ENCODE measurements around the gene HAUS1. TPM values are rescaled to one million over a fixed set of nuclear protein-coding genes. Genes with fewer than 3 reads are reported as not detected.

HAUS1 gene
- total and polyA plus RNA-seq, 2 of the 4 experiments (the other 2 are of a cell fraction): 25.3 to 33.4 TPM

- CTCF ChIA-PET: interaction anchor here (2.4 kb wide), 1 partner anchor 21 kb away, joined by 10 read pairs; a partner anchor contains a TSS
- peak overlapping the region; percentile 70 for H4K91ac ChIP-seq (ENCODE audit: insufficient read depth, low read depth, low read length)
- BruUV-seq (replicated peaks): no TSS peak
- ATAC-seq (ENCODE audit: low read depth) (peak; percentile 25), DNase-seq (no peak)
- H3K79me1 ChIP-seq (ENCODE audit: low read depth in 1 of 2, low read length in 2 of 2): no peaks in the 10 kb centered on the region
- H4K5ac ChIP-seq (ENCODE audit: low read depth, low read length): no peak overlapping the region
- peak overlapping the region in 1 of 2 experiments; percentile 36; a peak in 2 of 4 replicates for H4K8ac ChIP-seq (ENCODE audit: low read depth in 2 of 2, low read length in 2 of 2)
- no peak overlapping the region for H3K18ac ChIP-seq (ENCODE audit: low read depth, low read length)
- H2BK5ac ChIP-seq (ENCODE audit: low read depth, low read length, poor library complexity, severe bottlenecking): peak overlapping the region; percentile 67
- WGBS, 2 experiments (ENCODE audit: extremely low coverage in 2 of 2, insufficient read length in 1 of 2): no CpG with 5 or more reads among the region's 8 CpGs
- H2AK9ac ChIP-seq (replicated peaks; ENCODE audit: low read depth, low read length, poor library complexity): peak overlapping the region; percentile 57
- H3K9ac ChIP-seq (ENCODE audit: low read depth, low read length): no peak overlapping the region
- peak overlapping the region; percentile 49; the same call in 2 of the 3 replicates for H2BK15ac ChIP-seq (ENCODE audit: low read depth, low read length)
- H3K36me3 ChIP-seq (ENCODE audit: control insufficient read depth, insufficient read depth, low read length): no peaks in the 10 kb centered on the region
- H2BK20ac ChIP-seq (ENCODE audit: low read depth, low read length): 0 out of 2 replicates have a peak overlapping the region, but pooled peaks have one; percentile 43
- peak overlapping the region; percentile 56; the same call in 1 of the 2 replicates for H2AK5ac ChIP-seq (ENCODE audit: low read depth, low read length)
- dilution Hi-C loops (cut with HindIII; ENCODE audit: low sequenced_read_pairs, unreplicated experiment) (no loop called here), in situ Hi-C loops (cut with MboI; ENCODE audit: low sequenced_read_pairs) (no loop called here), intact Hi-C loops (cut with micrococcal nuclease) (no loop called here)
- no peaks in the 10 kb centered on the region for H3K27me3 ChIP-seq (ENCODE audit: control insufficient read depth, insufficient read depth, low read length)
- no peak overlapping the region for H3K56ac ChIP-seq (ENCODE audit: extremely low read depth, insufficient read depth, low read length)
- no peaks in the 10 kb centered on the region for H3K9me3 ChIP-seq (ENCODE audit: control insufficient read depth, insufficient read depth, low read length)
- H3K14ac ChIP-seq (replicated peaks; ENCODE audit: low read depth, low read length): peak overlapping the region; percentile 33; the same call in 1 of the 2 replicates
- H3K4me2 ChIP-seq (ENCODE audit: low read depth, low read length): peak overlapping the region; percentile 36
- H3K4me3 ChIP-seq (ENCODE audit: insufficient read depth, low read depth, low read length): no peak overlapping the region
- H3K4me1 ChIP-seq (ENCODE audit: control insufficient read depth, insufficient read depth, low read length): peaks cover 21% of the 10 kb centered on the region
- H2BK120ac ChIP-seq (ENCODE audit: low read depth, low read length): peak overlapping the region; percentile 71
- POLR2A ChIA-PET (ENCODE audit: unreplicated experiment): no interaction called here
- H3K4ac ChIP-seq (ENCODE audit: low read depth, low read length): peak overlapping the region; percentile 64; the same call in 1 of the 2 replicates
- peak overlapping the region; percentile 1; the same call in 1 of the 2 replicates for H3K27ac ChIP-seq (ENCODE audit: insufficient read depth, low read length)
- H4K20me1 ChIP-seq (ENCODE audit: insufficient read depth, low read length): no peaks in the 10 kb centered on the region
- no peak overlapping the region; the same call in 1 of the 2 replicates for H3K23ac ChIP-seq (ENCODE audit: low read depth, low read length)
- H3K9me1 ChIP-seq (ENCODE audit: insufficient read depth, low read length): peaks cover 17% of the 10 kb centered on the region
- H2AFZ ChIP-seq (replicated peaks; ENCODE audit: low read length, poor library complexity): peak overlapping the region; percentile 86
- TF ChIP-seq, protein P1, sequence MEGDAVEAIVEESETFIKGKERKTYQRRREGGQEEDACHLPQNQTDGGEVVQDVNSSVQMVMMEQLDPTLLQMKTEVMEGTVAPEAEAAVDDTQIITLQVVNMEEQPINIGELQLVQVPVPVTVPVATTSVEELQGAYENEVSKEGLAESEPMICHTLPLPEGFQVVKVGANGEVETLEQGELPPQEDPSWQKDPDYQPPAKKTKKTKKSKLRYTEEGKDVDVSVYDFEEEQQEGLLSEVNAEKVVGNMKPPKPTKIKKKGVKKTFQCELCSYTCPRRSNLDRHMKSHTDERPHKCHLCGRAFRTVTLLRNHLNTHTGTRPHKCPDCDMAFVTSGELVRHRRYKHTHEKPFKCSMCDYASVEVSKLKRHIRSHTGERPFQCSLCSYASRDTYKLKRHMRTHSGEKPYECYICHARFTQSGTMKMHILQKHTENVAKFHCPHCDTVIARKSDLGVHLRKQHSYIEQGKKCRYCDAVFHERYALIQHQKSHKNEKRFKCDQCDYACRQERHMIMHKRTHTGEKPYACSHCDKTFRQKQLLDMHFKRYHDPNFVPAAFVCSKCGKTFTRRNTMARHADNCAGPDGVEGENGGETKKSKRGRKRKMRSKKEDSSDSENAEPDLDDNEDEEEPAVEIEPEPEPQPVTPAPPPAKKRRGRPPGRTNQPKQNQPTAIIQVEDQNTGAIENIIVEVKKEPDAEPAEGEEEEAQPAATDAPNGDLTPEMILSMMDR (conservative IDR thresholded peaks at IDR 0.05; ENCODE audit: low read depth, low read length): no peak
- TF ChIP-seq BHLHE40 (IDR thresholded peaks at IDR 0.05; ENCODE audit: low read depth, low read length): no peak
- TF ChIP-seq CHD1 (IDR thresholded peaks at IDR 0.05; ENCODE audit: low read depth, low read length): no peak
- no peak for TF ChIP-seq MXI1 (IDR thresholded peaks at IDR 0.05; ENCODE audit: borderline replicate concordance, low read depth, low read length)
- no peak for TF ChIP-seq FOS (IDR thresholded peaks at IDR 0.05; ENCODE audit: low read depth, low read length)
- no peak for TF ChIP-seq RCOR1 (IDR thresholded peaks at IDR 0.05; ENCODE audit: insufficient replicate concordance, low read length)
- no peak for TF ChIP-seq NFE2L2 (IDR thresholded peaks at IDR 0.05; ENCODE audit: low read depth, low read length)
- no peak for TF ChIP-seq RAD21 (IDR thresholded peaks at IDR 0.05; ENCODE audit: low read length)
- TF ChIP-seq MAZ (IDR thresholded peaks at IDR 0.05; ENCODE audit: borderline replicate concordance, low read depth, low read length): no peak
- TF ChIP-seq ELK1 (IDR thresholded peaks at IDR 0.05; ENCODE audit: borderline replicate concordance, low read depth, low read length): no peak
- TF ChIP-seq SMC3 (IDR thresholded peaks at IDR 0.05; ENCODE audit: low read depth, low read length): no peak
- no peak for TF ChIP-seq RFX5 (IDR thresholded peaks at IDR 0.05; ENCODE audit: low read depth, low read length)
- no peak for TF ChIP-seq MAFK (IDR thresholded peaks at IDR 0.05; ENCODE audit: low read depth, low read length)
- TF ChIP-seq CEBPB (IDR thresholded peaks at IDR 0.05; ENCODE audit: low read depth, low read length): no peak
Measured at GRCh38 chr18:46152808-46153617, 48.8 kb downstream of the HAUS1 start.

Measured in IMR-90 (cell line).